ENCODE results near the gene SLC7A14. TPM values are rescaled to one million over a fixed set of nuclear protein-coding genes. Genes with fewer than 3 reads are reported as not detected.

The SLC7A14 gene
- total RNA-seq, 1 experiment from 2014 or later = not detected

DNA sequence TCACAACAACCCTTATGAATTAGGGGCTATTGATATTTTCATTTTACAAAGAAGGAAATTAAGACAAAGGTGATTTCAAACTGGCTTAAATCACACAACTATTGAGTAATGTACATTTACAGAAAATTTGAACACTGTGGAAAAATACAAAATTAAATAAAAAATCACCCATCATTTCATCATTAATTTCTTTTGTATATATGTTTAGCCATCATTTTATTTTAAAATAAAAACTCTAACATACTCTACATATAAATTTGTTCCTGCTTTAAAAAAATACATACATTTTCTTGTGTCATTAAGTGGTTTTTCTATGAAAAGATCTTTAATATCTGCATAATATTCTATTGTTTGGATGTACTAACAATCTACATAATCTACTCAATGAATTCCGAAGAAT, 147.0 kb downstream of the SLC7A14 start:
- H3K4me2 ChIP-seq (ENCODE audit: low read length) = no peak overlapping the region
- H3K27me3 ChIP-seq (ENCODE audit: insufficient read depth, low read length) = no peaks in the 10 kb centered on the region
- no peaks in the 10 kb centered on the region for H3K9me3 ChIP-seq (ENCODE audit: control insufficient read depth in 1 of 2, insufficient read depth in 1 of 2, low read depth in 1 of 2, low read length in 2 of 2)
- intact Hi-C loops (cut with micrococcal nuclease) = no loop called here
- POLR2A ChIA-PET = no interaction called here
- no peak for TF ChIP-seq SRF (IDR thresholded peaks at IDR 0.05; ENCODE audit: low read depth)
- TF ChIP-seq SP1 (IDR thresholded peaks at IDR 0.05; ENCODE audit: low read depth) = no peak
- TF ChIP-seq CBX3 (IDR thresholded peaks at IDR 0.05; ENCODE audit: low read depth) = no peak
- no peak for TF ChIP-seq EZH2 (IDR thresholded peaks at IDR 0.05)
- TF ChIP-seq, protein P1, sequence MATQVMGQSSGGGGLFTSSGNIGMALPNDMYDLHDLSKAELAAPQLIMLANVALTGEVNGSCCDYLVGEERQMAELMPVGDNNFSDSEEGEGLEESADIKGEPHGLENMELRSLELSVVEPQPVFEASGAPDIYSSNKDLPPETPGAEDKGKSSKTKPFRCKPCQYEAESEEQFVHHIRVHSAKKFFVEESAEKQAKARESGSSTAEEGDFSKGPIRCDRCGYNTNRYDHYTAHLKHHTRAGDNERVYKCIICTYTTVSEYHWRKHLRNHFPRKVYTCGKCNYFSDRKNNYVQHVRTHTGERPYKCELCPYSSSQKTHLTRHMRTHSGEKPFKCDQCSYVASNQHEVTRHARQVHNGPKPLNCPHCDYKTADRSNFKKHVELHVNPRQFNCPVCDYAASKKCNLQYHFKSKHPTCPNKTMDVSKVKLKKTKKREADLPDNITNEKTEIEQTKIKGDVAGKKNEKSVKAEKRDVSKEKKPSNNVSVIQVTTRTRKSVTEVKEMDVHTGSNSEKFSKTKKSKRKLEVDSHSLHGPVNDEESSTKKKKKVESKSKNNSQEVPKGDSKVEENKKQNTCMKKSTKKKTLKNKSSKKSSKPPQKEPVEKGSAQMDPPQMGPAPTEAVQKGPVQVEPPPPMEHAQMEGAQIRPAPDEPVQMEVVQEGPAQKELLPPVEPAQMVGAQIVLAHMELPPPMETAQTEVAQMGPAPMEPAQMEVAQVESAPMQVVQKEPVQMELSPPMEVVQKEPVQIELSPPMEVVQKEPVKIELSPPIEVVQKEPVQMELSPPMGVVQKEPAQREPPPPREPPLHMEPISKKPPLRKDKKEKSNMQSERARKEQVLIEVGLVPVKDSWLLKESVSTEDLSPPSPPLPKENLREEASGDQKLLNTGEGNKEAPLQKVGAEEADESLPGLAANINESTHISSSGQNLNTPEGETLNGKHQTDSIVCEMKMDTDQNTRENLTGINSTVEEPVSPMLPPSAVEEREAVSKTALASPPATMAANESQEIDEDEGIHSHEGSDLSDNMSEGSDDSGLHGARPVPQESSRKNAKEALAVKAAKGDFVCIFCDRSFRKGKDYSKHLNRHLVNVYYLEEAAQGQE (IDR thresholded peaks at IDR 0.05; ENCODE audit: low read depth) = no peak
- TF ChIP-seq CEBPB (IDR thresholded peaks at IDR 0.05; ENCODE audit: low read depth) = no peak
- no peak for TF ChIP-seq YY1 (IDR thresholded peaks at IDR 0.05; ENCODE audit: extremely low read depth, insufficient replicate concordance, low read depth, low read length)
- no peak for TF ChIP-seq ZFX (IDR thresholded peaks at IDR 0.05)
- TF ChIP-seq TCF7L2 (IDR thresholded peaks at IDR 0.05; ENCODE audit: borderline replicate concordance, extremely low read depth, insufficient read depth, insufficient read length) = no peak
- no peak for TF ChIP-seq FOSL1 (IDR thresholded peaks at IDR 0.05; ENCODE audit: low read depth)
- TF ChIP-seq, protein P2, sequence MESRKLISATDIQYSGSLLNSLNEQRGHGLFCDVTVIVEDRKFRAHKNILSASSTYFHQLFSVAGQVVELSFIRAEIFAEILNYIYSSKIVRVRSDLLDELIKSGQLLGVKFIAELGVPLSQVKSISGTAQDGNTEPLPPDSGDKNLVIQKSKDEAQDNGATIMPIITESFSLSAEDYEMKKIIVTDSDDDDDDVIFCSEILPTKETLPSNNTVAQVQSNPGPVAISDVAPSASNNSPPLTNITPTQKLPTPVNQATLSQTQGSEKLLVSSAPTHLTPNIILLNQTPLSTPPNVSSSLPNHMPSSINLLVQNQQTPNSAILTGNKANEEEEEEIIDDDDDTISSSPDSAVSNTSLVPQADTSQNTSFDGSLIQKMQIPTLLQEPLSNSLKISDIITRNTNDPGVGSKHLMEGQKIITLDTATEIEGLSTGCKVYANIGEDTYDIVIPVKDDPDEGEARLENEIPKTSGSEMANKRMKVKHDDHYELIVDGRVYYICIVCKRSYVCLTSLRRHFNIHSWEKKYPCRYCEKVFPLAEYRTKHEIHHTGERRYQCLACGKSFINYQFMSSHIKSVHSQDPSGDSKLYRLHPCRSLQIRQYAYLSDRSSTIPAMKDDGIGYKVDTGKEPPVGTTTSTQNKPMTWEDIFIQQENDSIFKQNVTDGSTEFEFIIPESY (IDR thresholded peaks at IDR 0.05; ENCODE audit: extremely low read depth, insufficient replicate concordance, low read length) = no peak
- no peak for TF ChIP-seq EZH2phosphoT487 (IDR thresholded peaks at IDR 0.05; ENCODE audit: borderline replicate concordance)
- no peak for TF ChIP-seq SIN3A (IDR thresholded peaks at IDR 0.05; ENCODE audit: low read depth)
- TF ChIP-seq, protein P3, sequence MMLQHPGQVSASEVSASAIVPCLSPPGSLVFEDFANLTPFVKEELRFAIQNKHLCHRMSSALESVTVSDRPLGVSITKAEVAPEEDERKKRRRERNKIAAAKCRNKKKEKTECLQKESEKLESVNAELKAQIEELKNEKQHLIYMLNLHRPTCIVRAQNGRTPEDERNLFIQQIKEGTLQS (IDR thresholded peaks at IDR 0.05) = no peak
- TF ChIP-seq ZNF274 (IDR thresholded peaks at IDR 0.05; ENCODE audit: low read depth, low read length) = no peak
- no peak for TF ChIP-seq JUND (IDR thresholded peaks at IDR 0.05)
- TF ChIP-seq POLR2AphosphoS5 (IDR thresholded peaks at IDR 0.05; ENCODE audit: low read depth, low read length) = no peak
- TF ChIP-seq ELF1 (IDR thresholded peaks at IDR 0.05; ENCODE audit: borderline replicate concordance, low read depth) = no peak
- H3K79me2 ChIP-seq (ENCODE audit: insufficient read depth, low read length) = no peaks in the 10 kb centered on the region
- no peaks in the 10 kb centered on the region for H4K20me1 ChIP-seq (ENCODE audit: insufficient read depth)
- RAD21 ChIA-PET (ENCODE audit: low non-redundant PET in 1 of 2, low total read pairs in 2 of 2, uncharacterized antibody in 2 of 2, unreplicated experiment in 2 of 2) = no interaction called here
- H3K9ac ChIP-seq (ENCODE audit: low read length) = no peak overlapping the region
- ATAC-seq (no peak), DNase-seq (ENCODE audit: low read depth, low spot score) (no peak)
- H3K36me3 ChIP-seq (ENCODE audit: control insufficient read depth in 1 of 2, insufficient read depth in 2 of 2, low read length in 2 of 2) = no peaks in the 10 kb centered on the region
- H3K4me3 ChIP-seq (replicated peaks in 1 of 2; ENCODE audit: low read depth in 1 of 2, low read length in 2 of 2) = no peak overlapping the region
- no peak overlapping the region for H2AFZ ChIP-seq (ENCODE audit: low read depth, low read length, poor library complexity, severe bottlenecking)
- no peaks in the 10 kb centered on the region for H3K4me1 ChIP-seq (ENCODE audit: control insufficient read depth in 1 of 2, insufficient read depth in 2 of 2, low read length in 2 of 2)
- no peaks in the 10 kb centered on the region for H3K9me2 ChIP-seq (ENCODE audit: insufficient read depth)
- H3K27ac ChIP-seq (ENCODE audit: low read depth, low read length) = no peak overlapping the region
- no TSS peak for BruUV-seq (replicated peaks)
- CTCF ChIA-PET = no interaction called here
